CD8-positive, alpha-beta memory T cell (primary cell): ENCODE measurements around the gene BLID. TPM values are rescaled to one million over a fixed set of nuclear protein-coding genes. Genes with fewer than 3 reads are reported as not detected.

Experiments
- CTCF ChIA-PET: fragments of 350-600 bp; sonication (Branson Sonifier 250); formaldehyde crosslinking; loops from one replicate; lab custom pipeline; 2021; ENCODE audit warnings: antibody characterized with exemption; lab: Charles Lee
- POLR2A ChIA-PET: fragments of 350-600 bp; sonication (Branson Sonifier 250); formaldehyde crosslinking; loops from one replicate; lab custom pipeline; 2021; ENCODE audit warnings: antibody characterized with exemption; lab: Charles Lee
- DNase-seq, 5 donors: peaks; one replicate each; pipeline versions ENCODE4 v3.0.0 to v3.0.0-alpha.2; 2020 to 2022; ENCODE audit warnings: mixed read lengths in 1 of 5
- H3K27ac ChIP-seq: one replicate; pipeline ENCODE4 v1.7.0; 2013; ENCODE audit warnings: low read depth, mild to moderate bottlenecking, low read length, moderate library complexity
- H3K27me3 ChIP-seq: 2 replicates; pipeline ENCODE4 v1.7.0; 2013; ENCODE audit warnings: low read length, mild to moderate bottlenecking; ENCODE audit not compliant: insufficient read depth, poor library complexity, severe bottlenecking
- H3K36me3 ChIP-seq: 2 replicates; pipeline ENCODE4 v1.7.0; 2013; ENCODE audit warnings: mild to moderate bottlenecking, low read length, moderate library complexity; ENCODE audit not compliant: insufficient read depth
- H3K4me1 ChIP-seq: 2 replicates; pipeline ENCODE4 v1.7.0; 2013; ENCODE audit warnings: mild to moderate bottlenecking, low read length, moderate library complexity; ENCODE audit not compliant: insufficient read depth
- H3K4me3 ChIP-seq: 2 replicates; pipeline ENCODE4 v1.7.0; 2013; ENCODE audit warnings: mild to moderate bottlenecking, low read length
- H3K9me3 ChIP-seq: 2 replicates; pipeline ENCODE4 v1.7.0; 2013; ENCODE audit warnings: mild to moderate bottlenecking, low read length
- H3K27ac Mint-ChIP-seq, 8 donors: one replicate each; pipeline ENCODE4 v1.8.0; 2020 to 2021; ENCODE audit warnings: mixed read lengths in 8 of 8, mild to moderate bottlenecking in 6 of 8, inconsistent platforms in 3 of 8, moderate library complexity in 3 of 8
- H3K27me3 Mint-ChIP-seq, 2 donors: one replicate each; pipeline ENCODE4 v1.8.0; 2020 to 2021; ENCODE audit warnings: mixed read lengths in 2 of 2, mild to moderate bottlenecking in 1 of 2, moderate library complexity in 1 of 2
- H3K36me3 Mint-ChIP-seq, 3 donors: one replicate each; pipeline ENCODE4 v1.8.0; 2020 to 2021; ENCODE audit warnings: mixed read lengths in 3 of 3, inconsistent platforms in 1 of 3, mild to moderate bottlenecking in 1 of 3
- H3K4me1 Mint-ChIP-seq, 3 donors: one replicate each; pipeline ENCODE4 v1.8.0; 2020 to 2021; ENCODE audit warnings: mixed read lengths in 3 of 3, inconsistent platforms in 1 of 3, mild to moderate bottlenecking in 1 of 3
- H3K4me3 Mint-ChIP-seq, 7 donors: one replicate each; pipeline ENCODE4 v1.8.0; 2020 to 2021; ENCODE audit warnings: mixed read lengths in 7 of 7, mild to moderate bottlenecking in 6 of 7, moderate library complexity in 4 of 7, inconsistent platforms in 2 of 7
- H3K9me3 Mint-ChIP-seq, 5 donors: one replicate each; pipeline ENCODE4 v1.8.0; 2020 to 2022; ENCODE audit warnings: mixed read lengths in 5 of 5, mild to moderate bottlenecking in 3 of 5, moderate library complexity in 2 of 5, inconsistent platforms in 1 of 5
- polyA plus RNA-seq: library from polyadenylated mRNA; unstranded; fragments of 300-500 nt; fragmentation: Illumina TruSeq; gene quantifications from one replicate; pipeline ENCODE4 v1.2.3, GENCODE V29; 2021
- total RNA-seq, 2 experiments: library from RNA; stranded (reverse); gene quantifications; one replicate each; pipeline ENCODE4 v1.2.3, GENCODE V29; 2021

BLID gene
- total and polyA plus RNA-seq, 3 experiments from 2014 or later = not detected

- H3K36me3 Mint-ChIP-seq = no peaks in the 10 kb centered on the region
- Histone ChIP-seq H3K4me1 (no peaks in the 10 kb centered on the region), H3K9me3 (no peaks in the 10 kb centered on the region), H3K36me3 (no peaks in the 10 kb centered on the region), H3K27ac (no peak overlapping the region), H3K27me3 (no peaks in the 10 kb centered on the region), H3K4me3 (no peak overlapping the region)
- DNase-seq = no peak
- H3K4me3 Mint-ChIP-seq = no peak overlapping the region
- H3K27me3 Mint-ChIP-seq = peaks cover 0 to 3% of the 10 kb centered on the region in 2 donors
- peaks cover 0 to 5% (median 0%) of the 10 kb centered on the region in 5 donors for H3K9me3 Mint-ChIP-seq
- ChIA-PET POLR2A (no interaction called here), CTCF (no interaction called here)
- H3K27ac Mint-ChIP-seq = no peak overlapping the region
- H3K4me1 Mint-ChIP-seq = no peaks in the 10 kb centered on the region
Observed at GRCh38 chr11:122149202-122149601, 33.2 kb upstream of the BLID start.

- POLR2A ChIA-PET = no interaction called here
- CTCF ChIA-PET = no interaction called here
- no peak overlapping the region for H3K4me3 ChIP-seq
- H3K36me3 ChIP-seq = no peaks in the 10 kb centered on the region
- H3K4me1 ChIP-seq = no peaks in the 10 kb centered on the region
- DNase-seq = no peak
- Mint-ChIP-seq H3K27me3 (peaks cover 0 to 4% of the 10 kb centered on the region in 2 donors), H3K9me3 (peaks cover 0 to 5% (median 0%) of the 10 kb centered on the region in 5 donors), H3K4me1 (no peaks in the 10 kb centered on the region), H3K27ac (no peak overlapping the region), H3K36me3 (no peaks in the 10 kb centered on the region), H3K4me3 (no peak overlapping the region)
- H3K27me3 ChIP-seq = no peaks in the 10 kb centered on the region
- H3K27ac ChIP-seq = no peak overlapping the region
- H3K9me3 ChIP-seq = no peaks in the 10 kb centered on the region
Observed at GRCh38 chr11:122146475-122146874, 30.5 kb upstream of the BLID start.

DNA sequence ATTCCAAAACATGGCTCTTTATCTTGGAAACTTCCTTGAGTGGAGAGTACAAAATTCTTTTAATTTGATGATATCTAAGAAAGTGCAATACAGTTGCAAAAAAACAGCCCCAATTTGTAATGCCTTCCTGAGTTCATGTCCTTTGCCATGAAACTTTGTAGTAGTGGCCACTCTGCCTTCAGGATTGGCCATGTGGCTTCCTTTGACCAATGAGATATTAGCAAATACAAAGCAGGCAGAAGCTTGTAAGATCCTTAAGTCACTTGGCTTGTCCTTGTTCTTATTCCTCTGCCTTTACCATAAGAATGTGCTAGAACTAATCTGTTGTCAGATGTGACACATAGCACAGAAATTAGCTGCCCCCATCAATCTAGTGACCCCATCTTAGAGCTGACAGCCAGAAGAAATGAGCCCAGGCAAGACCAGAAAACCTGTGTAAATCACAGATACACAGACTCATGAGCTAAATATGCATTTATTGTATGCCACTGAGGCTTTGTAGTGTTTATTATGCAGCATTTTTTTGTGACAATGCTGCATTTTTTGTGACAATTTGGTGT, 29.8 kb upstream of the BLID start:
- POLR2A ChIA-PET = no interaction called here

DNA sequence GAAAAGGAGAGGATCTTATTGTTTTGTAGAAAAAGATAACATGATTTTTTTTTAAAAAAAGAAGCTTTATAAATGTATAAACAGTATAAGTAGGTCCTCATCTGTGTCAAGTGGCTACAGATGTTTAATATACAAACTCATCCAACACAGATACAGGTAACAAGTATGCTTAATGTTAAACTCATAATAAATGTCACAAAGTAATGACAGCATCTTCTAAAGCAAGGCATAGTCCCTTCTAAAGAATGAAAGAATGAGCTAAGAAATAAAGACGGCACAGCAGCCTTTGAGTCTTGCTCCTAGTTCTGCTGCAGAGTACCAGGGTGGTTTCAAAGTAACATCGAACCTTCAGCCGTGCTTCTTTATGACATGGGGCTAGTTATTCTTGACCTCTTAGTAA, 28.7 kb upstream of the BLID start:
- no peaks in the 10 kb centered on the region for H3K36me3 ChIP-seq
- H3K36me3 Mint-ChIP-seq = no peaks in the 10 kb centered on the region
- no peak for DNase-seq
- ChIA-PET POLR2A (no interaction called here), CTCF (interaction anchor here (0.9 kb wide), 1 partner anchor 9 kb away, joined by 6 read pairs; no protein-coding TSS in a partner anchor)
- H3K9me3 Mint-ChIP-seq = peaks cover 0 to 3% (median 0%) of the 10 kb centered on the region in 5 donors
- no peak overlapping the region for H3K27ac Mint-ChIP-seq
- no peak overlapping the region for H3K4me3 Mint-ChIP-seq
- H3K27me3 Mint-ChIP-seq = peaks cover 0 to 6% of the 10 kb centered on the region in 2 donors
- no peaks in the 10 kb centered on the region for H3K9me3 ChIP-seq
- no peak overlapping the region for H3K27ac ChIP-seq
- H3K4me1 Mint-ChIP-seq = no peaks in the 10 kb centered on the region
- H3K4me3 ChIP-seq = no peak overlapping the region
- H3K4me1 ChIP-seq = no peaks in the 10 kb centered on the region
- no peaks in the 10 kb centered on the region for H3K27me3 ChIP-seq

More for the DNA sequence above, 29.8 kb upstream of the BLID start:
- H3K36me3 ChIP-seq = no peaks in the 10 kb centered on the region
- CTCF ChIA-PET = interaction anchor here (0.9 kb wide), 1 partner anchor 8 kb away, joined by 6 read pairs; no protein-coding TSS in a partner anchor
- Mint-ChIP-seq H3K4me1 (no peaks in the 10 kb centered on the region), H3K27me3 (peaks cover 0 to 6% of the 10 kb centered on the region in 2 donors), H3K4me3 (no peak overlapping the region), H3K36me3 (no peaks in the 10 kb centered on the region), H3K27ac (no peak overlapping the region), H3K9me3 (peaks cover 0 to 7% (median 0%) of the 10 kb centered on the region in 5 donors)
- no peaks in the 10 kb centered on the region for H3K27me3 ChIP-seq
- H3K4me3 ChIP-seq = no peak overlapping the region
- H3K4me1 ChIP-seq = no peaks in the 10 kb centered on the region
- H3K27ac ChIP-seq = no peak overlapping the region
- no peak for DNase-seq
- no peaks in the 10 kb centered on the region for H3K9me3 ChIP-seq

DNA sequence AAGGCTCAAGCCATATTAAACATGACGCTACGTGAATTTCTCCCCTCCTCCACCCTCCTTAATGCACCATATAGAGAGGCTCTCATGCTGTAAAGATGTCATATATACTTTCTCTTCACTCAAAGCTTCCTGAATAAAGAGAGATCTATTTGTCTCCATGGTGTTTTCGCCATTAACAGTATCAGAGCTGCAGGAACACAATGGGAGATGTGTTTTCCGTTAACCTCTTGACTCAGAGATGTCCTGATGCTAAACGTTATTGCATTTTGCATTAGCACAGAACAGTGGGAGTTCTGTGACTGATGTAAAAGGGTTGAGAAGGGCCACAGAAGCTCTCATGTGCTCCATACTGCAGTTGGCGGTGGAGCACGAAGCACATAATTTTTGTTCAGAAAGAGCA, 25.7 kb upstream of the BLID start:
- POLR2A ChIA-PET = no interaction called here

GRCh38 chr11:122140500-122140899, 24.5 kb upstream of the BLID start:
- CTCF ChIA-PET = no interaction called here
- Histone ChIP-seq H3K36me3 (no peaks in the 10 kb centered on the region), H3K4me1 (no peaks in the 10 kb centered on the region), H3K9me3 (no peaks in the 10 kb centered on the region), H3K27me3 (no peaks in the 10 kb centered on the region), H3K4me3 (no peak overlapping the region), H3K27ac (no peak overlapping the region)
- Mint-ChIP-seq H3K4me1 (no peaks in the 10 kb centered on the region), H3K27ac (no peak overlapping the region), H3K27me3 (peaks cover 0 to 3% of the 10 kb centered on the region in 2 donors), H3K9me3 (peaks cover 0 to 3% (median 0%) of the 10 kb centered on the region in 5 donors), H3K4me3 (no peak overlapping the region), H3K36me3 (no peaks in the 10 kb centered on the region)
- POLR2A ChIA-PET = no interaction called here
- no peak for DNase-seq

More for the DNA sequence above, 25.7 kb upstream of the BLID start:
- Mint-ChIP-seq H3K4me3 (no peak overlapping the region), H3K36me3 (no peaks in the 10 kb centered on the region), H3K27ac (no peak overlapping the region), H3K4me1 (no peaks in the 10 kb centered on the region), H3K9me3 (peaks cover 0 to 3% (median 0%) of the 10 kb centered on the region in 5 donors), H3K27me3 (peaks cover 0 to 5% of the 10 kb centered on the region in 2 donors)
- no peak for DNase-seq
- H3K9me3 ChIP-seq = no peaks in the 10 kb centered on the region
- CTCF ChIA-PET = no interaction called here
- H3K36me3 ChIP-seq = no peaks in the 10 kb centered on the region
- no peak overlapping the region for H3K27ac ChIP-seq
- H3K27me3 ChIP-seq = no peaks in the 10 kb centered on the region
- no peaks in the 10 kb centered on the region for H3K4me1 ChIP-seq
- H3K4me3 ChIP-seq = no peak overlapping the region

DNA sequence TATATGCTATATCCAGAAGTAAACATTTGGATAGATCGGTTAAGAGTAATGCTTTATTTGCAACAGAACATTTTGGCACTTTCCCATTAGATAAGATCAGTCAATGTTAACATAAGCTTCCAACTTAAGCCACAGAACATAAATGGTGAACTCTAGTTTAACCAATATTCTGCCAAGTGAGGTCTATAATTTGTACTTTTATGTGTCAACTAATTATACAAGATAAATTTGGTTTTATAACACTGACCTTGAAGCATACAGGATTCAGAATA, 23.5 kb upstream of the BLID start:
- no peak overlapping the region for H3K4me3 Mint-ChIP-seq
- Histone ChIP-seq H3K36me3 (no peaks in the 10 kb centered on the region), H3K27ac (no peak overlapping the region), H3K27me3 (no peaks in the 10 kb centered on the region), H3K4me1 (no peaks in the 10 kb centered on the region), H3K9me3 (no peaks in the 10 kb centered on the region), H3K4me3 (no peak overlapping the region)
- no peaks in the 10 kb centered on the region for H3K36me3 Mint-ChIP-seq
- H3K4me1 Mint-ChIP-seq = no peaks in the 10 kb centered on the region
- DNase-seq = no peak
- CTCF ChIA-PET = no interaction called here
- H3K27me3 Mint-ChIP-seq = peaks cover 0 to 3% of the 10 kb centered on the region in 2 donors
- no peak overlapping the region for H3K27ac Mint-ChIP-seq
- peaks cover 0 to 3% (median 0%) of the 10 kb centered on the region in 5 donors for H3K9me3 Mint-ChIP-seq
- POLR2A ChIA-PET = no interaction called here

GRCh38 chr11:122138744-122139594, 23.0 kb upstream of the BLID start:
- ChIA-PET POLR2A (no interaction called here), CTCF (no interaction called here)
- Histone ChIP-seq H3K4me3 (no peak overlapping the region), H3K27ac (no peak overlapping the region), H3K9me3 (no peaks in the 10 kb centered on the region), H3K27me3 (no peaks in the 10 kb centered on the region), H3K36me3 (no peaks in the 10 kb centered on the region), H3K4me1 (no peaks in the 10 kb centered on the region)
- H3K36me3 Mint-ChIP-seq = no peaks in the 10 kb centered on the region
- H3K9me3 Mint-ChIP-seq = peaks cover 0 to 3% (median 0%) of the 10 kb centered on the region in 5 donors
- H3K4me3 Mint-ChIP-seq = no peak overlapping the region
- no peaks in the 10 kb centered on the region for H3K4me1 Mint-ChIP-seq
- H3K27ac Mint-ChIP-seq = no peak overlapping the region
- peaks cover 0 to 3% of the 10 kb centered on the region in 2 donors for H3K27me3 Mint-ChIP-seq
- DNase-seq = no peak
